Right atrium auricular region (tissue), 2 donors: ENCODE data around the gene CATSPERD. TPM values are rescaled to one million over a fixed set of nuclear protein-coding genes. Genes with fewer than 3 reads are reported as not detected.

ENCODE experiments used
- DNase-seq: peaks from one replicate; pipeline ENCODE4 v3.0.0-alpha.2; 2019; ENCODE audit warnings: low spot score
- H3K27ac ChIP-seq, 2 donors: fragments of 200-600 bp; sonication (generic); 1 replicate in 1 of 2; 2 replicates in 1 of 2; pipeline ENCODE4 v1.5.1; 2016 to 2019
- H3K27me3 ChIP-seq, 2 donors: fragments of 200-600 bp; sonication (generic); one replicate each; pipeline versions ENCODE4 v1.5.1 to v1.6.0; 2017 to 2019
- H3K36me3 ChIP-seq: fragments of 200-600 bp; sonication (generic); one replicate; pipeline ENCODE4 v1.5.1; 2016
- H3K4me1 ChIP-seq, 2 donors: fragments of 200-600 bp; sonication (generic); one replicate each; pipeline versions ENCODE4 v1.5.1 to v1.6.0; 2017 to 2019
- H3K4me3 ChIP-seq, 2 donors: fragments of 200-600 bp; sonication (generic); 1 replicate in 1 of 2; 2 replicates in 1 of 2; pipeline ENCODE4 v1.5.1; 2017 to 2019; ENCODE audit warnings: mild to moderate bottlenecking in 1 of 2, moderate library complexity in 1 of 2
- H3K9me3 ChIP-seq, 2 donors: fragments of 200-600 bp; sonication (generic); one replicate each; pipeline ENCODE4 v1.5.1; 2019
- total RNA-seq, 2 donors: library from RNA; depleted of rRNA; stranded (reverse); fragments of >200 nt; gene quantifications; one replicate each; pipeline ENCODE4 v1.1.0, GENCODE V29; 2016
- TF ChIP-seq, protein P1 (sequence below), 2 donors: fragments of 200-600 bp; sonication (generic); IDR thresholded peaks; one replicate each; pipeline ENCODE4 v1.5.1; 2019; ENCODE audit warnings: antibody characterized with exemption in 2 of 2

Gene CATSPERD
- total RNA-seq, 2 donors from 2014 or later = not detected

GRCh38 chr19:5693195-5694166 lies 27.0 kb upstream of the CATSPERD start:
- H3K9me3 ChIP-seq = no peaks in the 10 kb centered on the region
- H3K4me3 ChIP-seq = no peak overlapping the region
- H3K36me3 ChIP-seq = peaks cover 67% of the 10 kb centered on the region
- DNase-seq = no peak
- TF ChIP-seq, protein P1, sequence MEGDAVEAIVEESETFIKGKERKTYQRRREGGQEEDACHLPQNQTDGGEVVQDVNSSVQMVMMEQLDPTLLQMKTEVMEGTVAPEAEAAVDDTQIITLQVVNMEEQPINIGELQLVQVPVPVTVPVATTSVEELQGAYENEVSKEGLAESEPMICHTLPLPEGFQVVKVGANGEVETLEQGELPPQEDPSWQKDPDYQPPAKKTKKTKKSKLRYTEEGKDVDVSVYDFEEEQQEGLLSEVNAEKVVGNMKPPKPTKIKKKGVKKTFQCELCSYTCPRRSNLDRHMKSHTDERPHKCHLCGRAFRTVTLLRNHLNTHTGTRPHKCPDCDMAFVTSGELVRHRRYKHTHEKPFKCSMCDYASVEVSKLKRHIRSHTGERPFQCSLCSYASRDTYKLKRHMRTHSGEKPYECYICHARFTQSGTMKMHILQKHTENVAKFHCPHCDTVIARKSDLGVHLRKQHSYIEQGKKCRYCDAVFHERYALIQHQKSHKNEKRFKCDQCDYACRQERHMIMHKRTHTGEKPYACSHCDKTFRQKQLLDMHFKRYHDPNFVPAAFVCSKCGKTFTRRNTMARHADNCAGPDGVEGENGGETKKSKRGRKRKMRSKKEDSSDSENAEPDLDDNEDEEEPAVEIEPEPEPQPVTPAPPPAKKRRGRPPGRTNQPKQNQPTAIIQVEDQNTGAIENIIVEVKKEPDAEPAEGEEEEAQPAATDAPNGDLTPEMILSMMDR (IDR thresholded peaks at IDR 0.05) = no peak
- no peaks in the 10 kb centered on the region for H3K27me3 ChIP-seq
- H3K4me1 ChIP-seq = peaks cover 0 to 24% of the 10 kb centered on the region in 2 donors
- no peak overlapping the region for H3K27ac ChIP-seq

- Histone ChIP-seq H3K27ac (no peak overlapping the region), H3K4me3 (no peak overlapping the region), H3K4me1 (peaks cover 0 to 24% of the 10 kb centered on the region in 2 donors), H3K36me3 (peaks cover 76% of the 10 kb centered on the region), H3K9me3 (no peaks in the 10 kb centered on the region), H3K27me3 (no peaks in the 10 kb centered on the region)
- TF ChIP-seq, protein P1 (IDR thresholded peaks at IDR 0.05) = no peak
- DNase-seq = no peak
Measured at GRCh38 chr19:5694167-5694955, 26.1 kb upstream of the CATSPERD start.

GRCh38 chr19:5694956-5695648 lies 25.3 kb upstream of the CATSPERD start:
- no peak for DNase-seq
- Histone ChIP-seq H3K4me3 (no peak overlapping the region), H3K36me3 (peaks cover 84% of the 10 kb centered on the region), H3K9me3 (no peaks in the 10 kb centered on the region), H3K27me3 (no peaks in the 10 kb centered on the region), H3K4me1 (peaks cover 0 to 24% of the 10 kb centered on the region in 2 donors), H3K27ac (no peak overlapping the region)
- TF ChIP-seq, protein P1 (IDR thresholded peaks at IDR 0.05) = no peak

- no peaks in the 10 kb centered on the region for H3K9me3 ChIP-seq
- H3K27me3 ChIP-seq = no peaks in the 10 kb centered on the region
- DNase-seq = no peak
- peaks cover 90% of the 10 kb centered on the region for H3K36me3 ChIP-seq
- no peak overlapping the region for H3K27ac ChIP-seq
- TF ChIP-seq, protein P1 (IDR thresholded peaks at IDR 0.05) = no peak
- H3K4me1 ChIP-seq = peaks cover 0 to 23% of the 10 kb centered on the region in 2 donors
- H3K4me3 ChIP-seq = no peak overlapping the region
Measured at GRCh38 chr19:5695649-5696195, 24.7 kb upstream of the CATSPERD start.
